GM18907 (cell line): ENCODE results near the gene APH1B.

ENCODE experiments used
- ATAC-seq: cut with Tn5 transposase; IDR thresholded peaks from one replicate; pipeline ENCODE4 v1.9.1; 2021; ENCODE audit warnings: mild to moderate bottlenecking, moderate library complexity; ENCODE audit not compliant: unreplicated experiment

APH1B gene

DNA sequence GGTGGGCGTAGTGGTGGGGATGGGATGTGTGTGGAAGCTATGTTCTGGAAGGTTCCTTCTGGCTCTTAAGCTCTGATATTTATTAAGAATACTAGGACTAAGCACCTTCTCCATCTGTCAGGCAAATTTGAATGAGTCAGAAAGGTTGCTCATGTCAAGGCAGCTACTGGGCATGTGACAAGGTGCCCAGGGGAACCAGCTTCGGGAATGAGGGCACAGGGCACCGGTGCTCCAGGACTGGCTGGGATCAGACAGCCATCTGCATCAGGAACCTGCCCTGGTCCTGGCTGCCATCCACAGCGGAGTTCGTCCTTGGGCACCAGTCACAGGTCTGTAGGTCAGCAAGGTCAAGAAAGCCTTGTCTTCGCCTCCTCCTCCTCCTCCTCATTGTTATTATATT lies 71.8 kb downstream of the APH1B start:
- no peak for ATAC-seq

DNA sequence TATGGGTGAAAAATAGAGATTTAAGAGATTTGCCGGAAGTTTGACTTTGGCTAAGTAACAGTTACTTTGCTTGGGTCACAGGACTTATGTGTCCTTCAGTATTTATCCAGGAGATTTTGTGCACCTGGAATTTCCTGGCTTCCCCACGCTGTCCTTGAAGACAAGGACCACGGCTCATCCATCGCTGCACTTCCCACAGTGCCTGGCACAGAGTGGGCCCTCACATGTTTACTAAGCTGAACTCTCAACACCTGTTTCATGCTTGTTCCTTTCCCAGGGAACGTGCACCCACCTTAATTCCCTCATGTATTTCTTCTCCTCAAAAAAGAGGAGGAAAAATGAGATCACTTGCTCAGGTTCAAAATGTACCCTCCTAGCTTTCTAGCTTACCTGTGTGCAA lies 72.2 kb downstream of the APH1B start:
- no peak for ATAC-seq

DNA sequence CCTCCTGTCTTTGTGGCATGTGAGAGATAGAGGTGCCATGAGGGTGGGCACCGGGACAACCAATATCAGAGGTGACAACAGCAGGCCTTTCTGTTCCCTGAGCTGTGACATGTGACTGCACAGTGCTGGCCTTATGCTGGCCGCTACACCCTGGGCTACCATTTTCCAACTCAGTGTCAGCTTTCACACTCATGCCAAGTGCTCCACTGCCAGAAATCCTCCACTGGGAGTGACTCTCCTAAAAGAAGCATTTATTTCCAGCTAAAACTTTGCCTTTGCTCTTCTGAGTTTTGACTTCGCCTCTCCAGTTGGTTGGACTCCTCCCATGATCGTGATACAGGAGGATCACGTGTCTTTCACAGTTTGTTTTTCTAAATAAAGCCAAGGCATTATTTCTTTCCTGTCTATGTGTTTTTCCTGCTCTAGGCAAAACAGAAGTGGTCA lies 72.8 kb downstream of the APH1B start:
- no peak for ATAC-seq

DNA sequence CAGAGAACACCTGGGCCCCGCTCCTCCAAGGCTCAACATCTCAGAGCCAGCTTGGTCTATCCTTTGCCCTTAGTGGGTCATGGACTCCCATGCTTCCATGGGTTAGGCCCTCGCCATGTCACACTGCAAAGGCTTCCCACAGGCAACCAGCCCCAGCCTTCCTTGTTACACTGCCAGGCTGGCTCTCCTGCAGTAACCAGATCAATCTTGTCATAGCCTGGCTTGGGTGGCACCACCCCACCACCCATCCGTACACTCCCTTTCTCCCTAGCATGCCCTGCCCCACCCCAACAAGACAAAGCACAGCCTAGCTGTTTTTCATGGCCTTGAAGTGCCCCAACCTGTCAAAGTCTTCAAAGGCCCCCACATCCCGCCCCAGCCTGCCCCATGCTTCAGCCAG lies 73.8 kb downstream of the APH1B start:
- no peak for ATAC-seq

DNA sequence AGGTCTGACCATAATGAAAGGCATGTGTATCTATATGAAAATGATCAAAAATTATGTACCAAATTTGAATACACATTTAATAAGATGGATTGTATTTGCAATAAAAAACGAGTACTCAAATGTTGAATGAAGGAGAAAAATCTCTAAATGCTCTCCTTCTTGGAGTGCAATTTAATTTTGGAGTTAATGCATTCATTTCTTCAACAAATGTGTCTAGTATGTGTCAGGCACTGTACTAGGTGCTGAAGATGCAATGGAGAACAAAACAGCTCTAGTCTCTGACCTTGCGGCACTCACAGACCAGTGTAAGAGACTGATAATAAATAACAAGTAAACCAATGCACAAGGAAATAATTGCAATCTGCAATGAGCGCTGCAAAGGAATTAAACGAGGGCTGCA lies 75.4 kb downstream of the APH1B start:
- ATAC-seq: no peak

DNA sequence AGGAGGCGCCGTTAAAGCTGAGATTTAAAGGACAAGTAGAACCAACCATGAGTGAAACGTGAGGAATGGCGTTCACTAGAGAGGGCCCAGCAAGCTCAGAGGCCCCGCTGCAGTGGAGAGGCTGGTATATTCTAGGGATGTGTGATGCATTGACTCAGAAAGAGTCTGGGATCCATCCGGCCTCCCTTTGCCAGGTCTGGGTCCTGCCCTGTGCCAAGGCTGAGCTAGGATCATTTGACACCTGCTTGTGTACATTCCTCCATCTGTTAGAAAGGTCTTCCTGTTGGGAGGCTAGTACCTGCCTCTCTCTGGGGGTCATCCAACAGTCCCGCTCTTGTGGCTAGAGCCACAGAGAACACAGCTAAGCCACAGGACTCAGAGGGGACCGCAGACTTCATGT lies 75.9 kb downstream of the APH1B start:
- ATAC-seq: no peak

DNA sequence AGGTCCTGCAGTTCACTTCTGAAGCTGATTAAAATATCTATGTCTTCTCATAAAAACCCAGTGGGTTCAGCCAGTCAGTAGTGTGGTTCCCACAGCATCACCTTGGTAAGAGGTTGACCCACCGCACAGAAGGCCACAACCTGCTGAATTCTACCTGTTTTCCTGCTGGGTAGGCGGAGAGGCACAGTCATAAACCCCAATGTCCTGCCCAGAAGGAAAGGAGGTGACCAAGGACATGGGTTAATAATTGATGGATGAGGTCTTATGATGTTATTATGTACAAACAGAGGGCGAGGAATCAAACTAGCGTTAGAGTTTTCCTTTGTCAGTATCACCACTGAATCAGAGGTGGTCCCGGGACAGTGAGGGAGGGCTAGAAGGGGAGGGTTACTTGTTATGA lies 76.5 kb downstream of the APH1B start:
- no peak for ATAC-seq

DNA sequence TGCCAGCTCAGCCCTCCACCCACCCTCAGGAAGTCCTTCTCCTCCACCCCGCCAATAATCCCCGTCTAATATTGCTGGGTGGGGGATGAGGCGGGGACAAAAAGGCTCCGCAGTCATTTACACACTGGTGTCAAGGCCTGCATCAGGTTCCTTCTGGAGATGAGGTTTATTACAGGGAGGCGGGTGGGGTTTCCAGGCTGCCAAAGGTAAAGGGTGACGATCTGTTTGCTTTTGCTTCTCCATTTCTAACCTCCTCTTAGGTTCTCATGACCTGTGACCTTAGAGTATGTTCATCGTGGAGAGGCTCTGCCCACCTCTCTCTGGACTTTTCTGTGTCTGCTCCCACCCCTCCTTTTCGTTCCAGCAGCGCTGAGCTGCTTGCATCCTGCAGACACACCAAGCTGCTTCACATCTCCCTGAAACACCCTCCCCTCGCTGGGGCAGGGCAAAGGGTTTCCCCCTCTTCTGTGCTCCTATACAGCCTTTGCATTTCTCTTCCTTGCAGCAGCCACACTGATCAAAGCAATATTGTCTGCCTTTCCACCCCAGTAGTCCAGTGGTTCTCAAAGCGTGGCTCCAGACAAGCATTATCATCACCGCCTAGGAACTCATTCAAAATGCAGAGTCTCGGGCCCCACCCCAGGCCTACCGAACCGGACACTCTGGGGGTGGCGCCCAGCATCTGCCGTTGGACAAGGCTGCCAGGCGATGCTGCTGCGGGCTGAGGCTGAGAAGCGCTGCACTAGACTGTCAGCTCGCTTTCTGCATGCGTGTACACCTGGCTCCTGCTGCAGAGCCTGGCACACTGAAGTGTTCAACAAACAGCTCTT lies 77.6 kb downstream of the APH1B start:
- no peak for ATAC-seq

DNA sequence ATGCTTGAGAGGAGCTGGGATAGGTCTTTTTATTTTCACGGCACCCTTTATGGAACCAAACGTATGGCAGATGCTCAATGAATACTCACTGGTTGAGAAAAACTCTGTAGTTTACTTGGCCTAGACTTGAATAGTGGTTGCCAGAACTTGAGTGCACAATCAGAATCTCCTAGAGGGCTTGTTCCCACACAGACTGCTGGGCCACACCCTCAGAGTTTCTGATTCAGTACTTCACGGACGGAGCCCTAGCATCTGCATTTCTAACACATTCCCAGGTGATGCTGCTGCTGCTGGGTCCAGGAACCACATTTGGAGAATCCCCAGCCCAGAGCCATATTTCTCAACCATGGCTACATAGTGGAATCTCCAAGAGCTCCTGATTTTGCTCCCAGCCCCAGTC lies 79.7 kb downstream of the APH1B start:
- ATAC-seq: no peak

DNA sequence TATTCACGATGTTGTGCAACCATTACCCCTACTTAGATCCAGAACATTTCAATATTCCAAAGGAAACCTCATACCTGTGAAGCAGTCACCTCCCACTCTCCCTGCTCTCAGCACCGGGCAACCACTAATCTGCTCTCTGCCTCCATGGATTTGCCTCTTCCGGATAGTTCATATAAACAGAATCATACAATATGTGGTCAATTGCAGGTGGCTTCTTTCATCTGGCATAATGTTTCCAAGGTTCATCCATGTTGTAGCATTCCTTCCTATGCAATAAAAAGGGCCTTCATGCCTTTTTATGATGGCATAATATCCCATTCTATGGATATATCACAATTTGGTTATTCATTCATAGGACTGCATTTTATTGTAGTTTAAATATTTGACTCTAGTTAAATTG lies 80.3 kb downstream of the APH1B start:
- ATAC-seq: no peak

DNA sequence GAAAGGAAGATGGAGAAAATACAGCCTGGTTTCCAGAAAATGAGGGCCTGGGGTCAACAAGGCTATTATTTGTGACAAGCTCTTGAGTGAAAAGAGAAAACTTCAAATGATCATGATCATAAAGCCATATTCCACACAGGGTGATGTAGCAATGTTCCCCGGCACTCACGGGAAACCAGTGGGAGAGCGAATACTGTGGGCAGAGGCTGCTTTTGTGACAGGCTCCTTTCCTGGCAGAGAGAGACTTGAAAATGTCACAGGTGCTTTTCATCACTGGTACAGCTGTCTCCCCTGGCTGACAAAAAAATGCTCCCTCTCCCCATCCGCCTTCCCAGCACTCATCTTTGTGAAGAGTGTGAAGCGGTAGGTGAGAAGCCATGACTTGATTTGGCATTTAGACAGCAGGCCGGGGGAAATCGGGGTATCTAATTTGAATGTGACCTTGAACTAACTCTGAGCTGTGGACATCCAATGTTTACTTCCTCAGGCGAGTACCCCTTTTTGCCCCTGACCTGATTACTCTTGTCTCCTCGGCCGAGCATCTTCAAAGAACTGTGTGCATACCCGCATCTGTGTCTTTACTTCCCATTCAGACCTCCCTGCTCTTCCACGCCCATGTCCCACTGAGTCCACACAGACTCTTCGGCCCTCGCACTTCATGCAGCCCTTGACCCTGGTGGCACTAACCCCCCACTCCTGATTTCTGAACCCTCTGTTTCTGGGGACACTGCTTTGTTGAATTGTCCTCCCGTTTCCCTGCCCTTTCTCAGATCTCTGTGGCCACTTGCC lies 81.0 kb downstream of the APH1B start:
- ATAC-seq: no peak
